ENCODE data around the gene NTN1. TPM values are rescaled to one million over a fixed set of nuclear protein-coding genes. Genes with fewer than 3 reads are reported as not detected.

NTN1 gene
- total and polyA plus RNA-seq, 3 donors from 2014 or later, result 4.8 to 8.8 (median 7.6) TPM

DNA sequence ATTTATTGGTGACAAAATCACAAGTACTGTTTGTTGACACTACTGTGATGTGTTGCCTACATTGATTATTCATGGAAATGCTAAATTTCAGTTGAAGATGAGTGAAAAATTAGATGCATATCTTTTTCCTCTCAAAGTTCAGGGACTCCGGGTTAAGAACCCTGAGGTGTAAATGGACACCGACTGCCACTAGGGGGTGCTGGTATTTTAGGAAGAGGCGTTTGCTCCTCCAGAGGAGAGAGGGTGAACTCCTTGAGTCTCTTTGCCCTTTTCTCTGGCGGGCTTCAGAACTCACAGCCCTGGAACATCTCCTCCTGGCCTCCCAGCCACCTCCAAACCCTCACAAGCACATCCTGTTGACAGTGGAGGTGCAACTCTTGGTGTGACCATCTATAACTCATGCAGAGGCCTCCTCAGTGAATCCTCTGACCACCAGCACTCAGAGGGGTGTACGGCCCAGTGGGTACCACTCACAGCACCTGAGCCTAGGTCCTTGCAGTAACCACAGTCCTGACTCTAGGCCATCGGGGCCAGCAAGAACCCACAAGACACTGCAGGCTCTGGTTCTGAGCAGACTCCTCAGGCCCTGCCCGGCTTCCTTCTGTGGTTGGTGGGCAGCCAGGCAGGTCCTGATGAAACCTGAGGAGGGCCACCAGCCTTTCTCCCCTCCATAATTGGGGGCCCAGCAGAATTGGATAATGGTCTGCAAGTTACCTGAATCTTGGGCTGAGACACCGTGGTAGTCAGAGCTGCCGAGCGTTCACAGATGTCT is 29.6 kb upstream of the NTN1 start:
- H3K27me3 ChIP-seq, result no peaks in the 10 kb centered on the region
- no peaks in the 10 kb centered on the region for H3K9me3 ChIP-seq
- intact Hi-C loops (cut with DNase I; ENCODE audit: low total_unique reads), result loop anchor here (10.0 kb wide), 1 partner anchor 533 kb away; no protein-coding TSS in a partner anchor
- H3K36me3 ChIP-seq (ENCODE audit: low read depth, missing control alignments), result no peaks in the 10 kb centered on the region
- 42 to 62% methylated on average over 6 to 10 of the region's 10 CpGs for WGBS, 2 donors
- peak; percentile 78 for DNase-seq
- TF ChIP-seq, protein P1, sequence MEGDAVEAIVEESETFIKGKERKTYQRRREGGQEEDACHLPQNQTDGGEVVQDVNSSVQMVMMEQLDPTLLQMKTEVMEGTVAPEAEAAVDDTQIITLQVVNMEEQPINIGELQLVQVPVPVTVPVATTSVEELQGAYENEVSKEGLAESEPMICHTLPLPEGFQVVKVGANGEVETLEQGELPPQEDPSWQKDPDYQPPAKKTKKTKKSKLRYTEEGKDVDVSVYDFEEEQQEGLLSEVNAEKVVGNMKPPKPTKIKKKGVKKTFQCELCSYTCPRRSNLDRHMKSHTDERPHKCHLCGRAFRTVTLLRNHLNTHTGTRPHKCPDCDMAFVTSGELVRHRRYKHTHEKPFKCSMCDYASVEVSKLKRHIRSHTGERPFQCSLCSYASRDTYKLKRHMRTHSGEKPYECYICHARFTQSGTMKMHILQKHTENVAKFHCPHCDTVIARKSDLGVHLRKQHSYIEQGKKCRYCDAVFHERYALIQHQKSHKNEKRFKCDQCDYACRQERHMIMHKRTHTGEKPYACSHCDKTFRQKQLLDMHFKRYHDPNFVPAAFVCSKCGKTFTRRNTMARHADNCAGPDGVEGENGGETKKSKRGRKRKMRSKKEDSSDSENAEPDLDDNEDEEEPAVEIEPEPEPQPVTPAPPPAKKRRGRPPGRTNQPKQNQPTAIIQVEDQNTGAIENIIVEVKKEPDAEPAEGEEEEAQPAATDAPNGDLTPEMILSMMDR (IDR thresholded peaks at IDR 0.05), result peak; percentile 61 to 82 (median 70)
- no peak for TF ChIP-seq POLR2A (IDR thresholded peaks at IDR 0.05)
- H3K27ac ChIP-seq, result no peak overlapping the region
- H3K4me1 ChIP-seq, result no peaks in the 10 kb centered on the region
- no peak overlapping the region for H3K4me3 ChIP-seq

DNA sequence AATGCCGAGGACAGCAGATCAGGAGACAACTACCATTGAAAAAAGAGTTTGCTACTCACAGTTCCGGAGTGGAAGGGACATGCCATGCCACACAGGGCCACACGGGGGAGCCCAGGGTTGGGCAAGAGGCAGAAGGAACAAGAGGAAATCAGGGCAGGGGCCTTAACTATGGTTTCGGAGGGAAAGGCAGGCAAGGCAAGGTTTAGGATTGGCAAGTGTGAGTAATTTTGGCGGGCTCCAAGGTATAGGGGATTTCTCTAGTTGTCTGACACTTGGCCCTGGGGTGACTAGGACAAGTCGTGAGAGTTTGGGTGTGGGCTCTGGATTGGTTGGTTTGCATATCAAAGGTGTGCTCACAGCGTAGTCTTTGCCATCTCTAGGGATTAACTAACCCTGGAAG is 27.0 kb upstream of the NTN1 start:
- 79 to 83% methylated on average over 7 of the region's 7 CpGs for WGBS, 2 donors
- intact Hi-C loops (cut with DNase I; ENCODE audit: low total_unique reads), result loop anchor here (10.0 kb wide), 1 partner anchor 530 kb away; no protein-coding TSS in a partner anchor
- no peak overlapping the region for H3K27ac ChIP-seq
- peak; percentile 65 for DNase-seq
- H3K4me1 ChIP-seq, result no peaks in the 10 kb centered on the region
- H3K27me3 ChIP-seq, result no peaks in the 10 kb centered on the region
- H3K36me3 ChIP-seq (ENCODE audit: low read depth, missing control alignments), result no peaks in the 10 kb centered on the region
- TF ChIP-seq, protein P1 (IDR thresholded peaks at IDR 0.05), result peak; percentile 31 to 61 (median 49)
- no peak for TF ChIP-seq POLR2A (IDR thresholded peaks at IDR 0.05)
- H3K9me3 ChIP-seq, result no peaks in the 10 kb centered on the region
- H3K4me3 ChIP-seq, result no peak overlapping the region

- Histone ChIP-seq H3K27me3 (no peaks in the 10 kb centered on the region), H3K4me3 (no peak overlapping the region), H3K9me3 (no peaks in the 10 kb centered on the region), H3K36me3 (ENCODE audit: low read depth, missing control alignments) (no peaks in the 10 kb centered on the region), H3K27ac (no peak overlapping the region), H3K4me1 (no peaks in the 10 kb centered on the region)
- intact Hi-C loops (cut with DNase I; ENCODE audit: low total_unique reads), result loop anchor here (10.0 kb wide), 1 partner anchor 529 kb away; no protein-coding TSS in a partner anchor
- DNase-seq, result no peak
- TF ChIP-seq POLR2A (IDR thresholded peaks at IDR 0.05), result no peak
- TF ChIP-seq, protein P1 (IDR thresholded peaks at IDR 0.05), result no peak
- WGBS, 2 donors, result 32 to 51% methylated on average over 7 of the region's 7 CpGs
Observed at GRCh38 chr17:8995711-8996110, 25.6 kb upstream of the NTN1 start.

DNA sequence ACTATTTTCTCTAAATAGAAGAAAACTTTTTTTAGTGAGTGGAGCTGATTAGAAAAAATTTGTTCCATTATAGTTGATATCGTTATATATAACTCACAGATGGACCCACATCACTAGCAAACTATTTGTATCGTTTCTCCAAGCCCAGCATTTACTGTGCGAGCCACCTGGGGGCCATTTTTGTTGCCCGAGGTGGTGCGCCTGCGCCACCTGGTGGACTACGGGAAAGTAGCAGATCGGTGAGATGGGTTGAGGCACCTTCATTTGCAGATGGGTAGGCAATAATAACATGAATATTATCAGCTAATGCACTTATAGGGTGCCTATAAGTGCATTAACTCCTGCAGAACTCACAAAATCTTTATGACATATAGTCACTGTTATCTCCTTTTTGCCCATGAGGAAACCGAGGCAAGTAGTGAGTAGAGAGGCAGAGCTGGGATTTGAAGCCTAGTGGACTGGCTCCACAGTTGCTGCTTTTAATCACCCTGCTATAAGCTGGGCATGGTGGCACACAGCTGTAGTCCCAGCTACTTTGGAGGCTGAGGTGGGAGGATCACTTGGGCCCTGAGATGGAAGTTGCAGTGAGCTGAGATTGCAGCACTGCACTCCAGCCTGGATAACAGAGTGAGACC is 23.2 kb upstream of the NTN1 start:
- intact Hi-C loops (cut with DNase I; ENCODE audit: low total_unique reads), result loop anchor here (10.0 kb wide), 1 partner anchor 527 kb away; no protein-coding TSS in a partner anchor
- peak; percentile 78 for DNase-seq
- H3K4me1 ChIP-seq, result no peaks in the 10 kb centered on the region
- no peaks in the 10 kb centered on the region for H3K36me3 ChIP-seq (ENCODE audit: low read depth, missing control alignments)
- no peak overlapping the region for H3K4me3 ChIP-seq
- 4 to 7% methylated on average over 9 of the region's 9 CpGs for WGBS, 2 donors
- no peak overlapping the region for H3K27ac ChIP-seq
- no peaks in the 10 kb centered on the region for H3K27me3 ChIP-seq
- TF ChIP-seq, protein P1 (IDR thresholded peaks at IDR 0.05), result peak; percentile 69 to 84 (median 81)
- no peak for TF ChIP-seq POLR2A (IDR thresholded peaks at IDR 0.05)
- H3K9me3 ChIP-seq, result no peaks in the 10 kb centered on the region

Measured in testis (tissue), 3 donors.